ENCODE results near the gene SCAF8. TPM values are rescaled to one million over a fixed set of nuclear protein-coding genes. Genes with fewer than 3 reads are reported as not detected.

Gene SCAF8
- total and polyA plus RNA-seq, 9 of the 15 experiments (the other 6 are each of a cell fraction or from before 2014, with no cell fraction given): 10.5 to 46.6 (median 23.2) TPM

DNA sequence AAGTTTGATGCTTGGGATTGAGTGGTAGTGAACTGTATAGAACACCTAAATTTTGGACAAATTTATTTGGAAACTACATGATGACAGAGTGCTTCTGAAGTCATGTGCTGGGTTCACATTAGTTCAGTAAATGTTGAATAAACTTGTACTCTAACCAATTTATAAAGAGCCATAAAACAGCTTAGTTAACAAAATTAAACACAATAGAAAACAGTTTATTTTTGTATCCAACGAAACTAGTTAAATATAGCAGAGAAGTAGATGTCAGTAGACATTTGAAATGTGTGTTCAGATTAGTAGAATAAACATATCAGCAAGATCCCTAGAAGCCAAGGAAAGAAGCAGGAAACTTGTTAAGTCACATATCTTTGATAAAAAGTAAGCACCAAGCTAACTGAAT, 32.1 kb downstream of the SCAF8 start:
- POLR2A ChIA-PET: interaction anchor here (1.1 to 1.4 kb wide), 2 partner anchors 12 to 19 kb away, joined by 5 read pairs; no protein-coding TSS in a partner anchor

DNA sequence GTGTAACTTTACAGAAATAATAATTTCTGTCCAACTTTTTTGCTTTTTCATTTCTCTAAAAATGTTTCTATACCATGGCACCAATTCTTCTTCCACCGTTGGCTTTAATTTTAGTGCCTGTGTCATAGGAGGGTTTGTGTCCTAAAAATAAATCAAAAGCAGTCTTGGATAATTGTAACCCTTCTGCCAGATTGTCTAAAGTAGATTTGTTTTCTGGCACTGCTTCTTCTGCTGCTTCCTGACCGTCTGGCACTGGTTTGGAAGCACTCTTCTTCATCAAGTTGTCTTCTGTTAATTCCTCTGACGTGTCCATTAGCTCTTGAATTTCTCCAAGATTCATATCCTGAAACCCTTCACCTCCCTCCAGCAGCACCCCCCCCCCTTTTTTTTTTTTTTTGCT, 33.1 kb downstream of the SCAF8 start:
- peaks cover 3% of the 10 kb centered on the region for H3K9me1 ChIP-seq (ENCODE audit: control insufficient read depth, insufficient read depth, low read length)
- WGBS (ENCODE audit: insufficient coverage, low coverage, missing lambda C conversion rate): 57% methylated on average over 3 of the region's 3 CpGs

More for the DNA sequence above, 32.1 kb downstream of the SCAF8 start:
- Histone ChIP-seq H3K9ac (ENCODE audit: insufficient read depth in 1 of 2, low read depth in 2 of 2, low read length in 2 of 2) (no peak overlapping the region), H3K4me3 (no peak overlapping the region), H3K9me3 (replicated peaks; ENCODE audit: control insufficient read depth, insufficient read depth, low read depth, low read length) (no peaks in the 10 kb centered on the region), H3K36me3 (ENCODE audit: control insufficient read depth, insufficient read depth, low read length) (peaks cover 17% of the 10 kb centered on the region; the same call in 2 of the 3 replicates), H3K27me3 (ENCODE audit: control insufficient read depth in 2 of 2, insufficient read depth in 2 of 2, low read length in 2 of 2) (no peaks in the 10 kb centered on the region), H2AFZ (ENCODE audit: low read depth, low read length) (no peak overlapping the region), H3K79me2 (ENCODE audit: control insufficient read depth, insufficient read depth, low read length) (peaks cover 100% of the 10 kb centered on the region), H3K4me1 (replicated peaks in 1 of 2; ENCODE audit: control insufficient read depth in 2 of 2, insufficient read depth in 2 of 2, low read length in 2 of 2) (peaks cover 3% of the 10 kb centered on the region in 2 experiments; a peak in 2 of 5 replicates), H3K9me1 (ENCODE audit: control insufficient read depth, insufficient read depth, low read length) (peaks cover 3% of the 10 kb centered on the region), H3K27ac (ENCODE audit: extremely low read depth, low read depth, low read length) (no peak overlapping the region), H3K4me2 (ENCODE audit: insufficient read depth, low read length) (no peak overlapping the region), H4K20me1 (replicated peaks; ENCODE audit: control insufficient read depth, insufficient read depth, low read length) (peaks cover 32% of the 10 kb centered on the region; the same call in 1 of the 2 replicates)
- in situ Hi-C loops (cut with MboI): no loop called here
- 62% methylated on average over 1 of the region's 1 CpG for WGBS (ENCODE audit: insufficient coverage, low coverage, missing lambda C conversion rate)
- DNase-seq (ENCODE audit: extremely low read depth in 1 of 4, low spot score in 3 of 4): no peak
- TF ChIP-seq PML (IDR thresholded peaks at IDR 0.05; ENCODE audit: low read length) (no peak), ZNF316 (IDR thresholded peaks at IDR 0.05) (peak; percentile 62), C11orf30 (IDR thresholded peaks at IDR 0.05; ENCODE audit: low read depth) (peak; percentile 53)
- no peak for ATAC-seq
- intact Hi-C loops (cut with micrococcal nuclease): no loop called here
- FAIRE-seq: no peak
- CTCF ChIA-PET (ENCODE audit: low intra/inter-chr PET ratio): no interaction called here
- no TSS peak for BruUV-seq (replicated peaks)

More for the DNA sequence above, 33.1 kb downstream of the SCAF8 start:
- no peak for FAIRE-seq
- no peaks in the 10 kb centered on the region for H3K27me3 ChIP-seq (ENCODE audit: control insufficient read depth in 2 of 2, insufficient read depth in 2 of 2, low read length in 2 of 2)
- peaks cover 100% of the 10 kb centered on the region for H3K79me2 ChIP-seq (ENCODE audit: control insufficient read depth, insufficient read depth, low read length)
- no peak overlapping the region for H3K4me2 ChIP-seq (ENCODE audit: insufficient read depth, low read length)
- no peak overlapping the region for H3K4me3 ChIP-seq
- no peak overlapping the region for H2AFZ ChIP-seq (ENCODE audit: low read depth, low read length)
- in situ Hi-C loops (cut with MboI) (no loop called here), intact Hi-C loops (cut with micrococcal nuclease) (no loop called here)
- peaks cover 29% of the 10 kb centered on the region; the same call in 1 of the 2 replicates for H4K20me1 ChIP-seq (replicated peaks; ENCODE audit: control insufficient read depth, insufficient read depth, low read length)
- TF ChIP-seq DDX20 (tag; IDR thresholded peaks at IDR 0.05; ENCODE audit: low read depth) (no peak), XRCC4 (IDR thresholded peaks at IDR 0.05; ENCODE audit: extremely low read depth, insufficient read depth, insufficient read length) (no peak), ZNF311 (CRISPR knock-in tag; IDR thresholded peaks at IDR 0.05) (no peak), ZNF583 (CRISPR knock-in tag; IDR thresholded peaks at IDR 0.05) (no peak), CAMTA2 (CRISPR knock-in tag; conservative IDR thresholded peaks at IDR 0.05) (no peak), ZNF75A (CRISPR knock-in tag; IDR thresholded peaks at IDR 0.05) (no peak)
- TF ChIP-seq, protein P1, sequence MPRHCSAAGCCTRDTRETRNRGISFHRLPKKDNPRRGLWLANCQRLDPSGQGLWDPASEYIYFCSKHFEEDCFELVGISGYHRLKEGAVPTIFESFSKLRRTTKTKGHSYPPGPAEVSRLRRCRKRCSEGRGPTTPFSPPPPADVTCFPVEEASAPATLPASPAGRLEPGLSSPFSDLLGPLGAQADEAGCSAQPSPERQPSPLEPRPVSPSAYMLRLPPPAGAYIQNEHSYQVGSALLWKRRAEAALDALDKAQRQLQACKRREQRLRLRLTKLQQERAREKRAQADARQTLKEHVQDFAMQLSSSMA (CRISPR knock-in tag; IDR thresholded peaks at IDR 0.05): no peak
- TF ChIP-seq, protein P2, sequence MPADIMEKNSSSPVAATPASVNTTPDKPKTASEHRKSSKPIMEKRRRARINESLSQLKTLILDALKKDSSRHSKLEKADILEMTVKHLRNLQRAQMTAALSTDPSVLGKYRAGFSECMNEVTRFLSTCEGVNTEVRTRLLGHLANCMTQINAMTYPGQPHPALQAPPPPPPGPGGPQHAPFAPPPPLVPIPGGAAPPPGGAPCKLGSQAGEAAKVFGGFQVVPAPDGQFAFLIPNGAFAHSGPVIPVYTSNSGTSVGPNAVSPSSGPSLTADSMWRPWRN (IDR thresholded peaks at IDR 0.05; ENCODE audit: low read depth): no peak
- TF ChIP-seq, protein P3, sequence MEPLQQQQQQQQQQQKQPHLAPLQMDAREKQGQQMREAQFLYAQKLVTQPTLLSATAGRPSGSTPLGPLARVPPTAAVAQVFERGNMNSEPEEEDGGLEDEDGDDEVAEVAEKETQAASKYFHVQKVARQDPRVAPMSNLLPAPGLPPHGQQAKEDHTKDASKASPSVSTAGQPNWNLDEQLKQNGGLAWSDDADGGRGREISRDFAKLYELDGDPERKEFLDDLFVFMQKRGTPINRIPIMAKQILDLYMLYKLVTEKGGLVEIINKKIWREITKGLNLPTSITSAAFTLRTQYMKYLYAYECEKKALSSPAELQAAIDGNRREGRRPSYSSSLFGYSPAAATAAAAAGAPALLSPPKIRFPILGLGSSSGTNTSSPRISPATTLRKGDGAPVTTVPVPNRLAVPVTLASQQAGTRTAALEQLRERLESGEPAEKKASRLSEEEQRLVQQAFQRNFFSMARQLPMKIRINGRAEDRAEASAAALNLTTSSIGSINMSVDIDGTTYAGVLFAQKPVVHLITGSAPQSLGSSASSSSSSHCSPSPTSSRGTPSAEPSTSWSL (CRISPR knock-in tag; IDR thresholded peaks at IDR 0.05; ENCODE audit: borderline replicate concordance): no peak
- TF ChIP-seq, protein P4, sequence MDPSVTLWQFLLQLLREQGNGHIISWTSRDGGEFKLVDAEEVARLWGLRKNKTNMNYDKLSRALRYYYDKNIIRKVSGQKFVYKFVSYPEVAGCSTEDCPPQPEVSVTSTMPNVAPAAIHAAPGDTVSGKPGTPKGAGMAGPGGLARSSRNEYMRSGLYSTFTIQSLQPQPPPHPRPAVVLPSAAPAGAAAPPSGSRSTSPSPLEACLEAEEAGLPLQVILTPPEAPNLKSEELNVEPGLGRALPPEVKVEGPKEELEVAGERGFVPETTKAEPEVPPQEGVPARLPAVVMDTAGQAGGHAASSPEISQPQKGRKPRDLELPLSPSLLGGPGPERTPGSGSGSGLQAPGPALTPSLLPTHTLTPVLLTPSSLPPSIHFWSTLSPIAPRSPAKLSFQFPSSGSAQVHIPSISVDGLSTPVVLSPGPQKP (CRISPR knock-in tag; IDR thresholded peaks at IDR 0.05): no peak
- H3K27ac ChIP-seq (ENCODE audit: extremely low read depth, low read depth, low read length): no peak overlapping the region
- no TSS peak for BruUV-seq (replicated peaks)
- ATAC-seq: no peak
- peaks cover 14% of the 10 kb centered on the region; the same call in 2 of the 3 replicates for H3K36me3 ChIP-seq (ENCODE audit: control insufficient read depth, insufficient read depth, low read length)
- POLR2A ChIA-PET: no interaction called here
- no peak overlapping the region for H3K9ac ChIP-seq (ENCODE audit: insufficient read depth in 1 of 2, low read depth in 2 of 2, low read length in 2 of 2)
- no peaks in the 10 kb centered on the region for H3K9me3 ChIP-seq (replicated peaks; ENCODE audit: control insufficient read depth, insufficient read depth, low read depth, low read length)
- DNase-seq (ENCODE audit: extremely low read depth in 1 of 4, low spot score in 3 of 4): no peak
- CTCF ChIA-PET (ENCODE audit: low intra/inter-chr PET ratio): no interaction called here
- peaks cover under 1 to 3% of the 10 kb centered on the region in 2 experiments; a peak in 2 of 5 replicates for H3K4me1 ChIP-seq (replicated peaks in 1 of 2; ENCODE audit: control insufficient read depth in 2 of 2, insufficient read depth in 2 of 2, low read length in 2 of 2)

Data from K562 (cell line).